Calu3 (cell line): Measurements from ENCODE around the gene BRINP1. TPM values are rescaled to one million over a fixed set of nuclear protein-coding genes. Genes with fewer than 3 reads are reported as not detected.

Source experiments
- BruUV-seq: library from RNA; stranded (reverse); fragments of 400-500 nt; replicated peaks from 2 replicates; lab custom pipeline; 2021; lab: Mats Ljungman, UMichigan
- CTCF ChIA-PET: fragments of 300-600 bp; sonication (Branson Sonifier 250); formaldehyde crosslinking; loops from one replicate; lab custom pipeline; 2022; ENCODE audit warnings: antibody characterized with exemption; lab: Charles Lee
- DNase-seq: peaks from one replicate; pipeline ENCODE4 v3.0.0; 2022
- H3K27ac Mint-ChIP-seq: one replicate; pipeline ENCODE4 v1.8.0; 2022; ENCODE audit warnings: mixed read lengths; ENCODE audit not compliant: unreplicated experiment
- H3K27me3 Mint-ChIP-seq: one replicate; pipeline ENCODE4 v1.8.0; 2022; ENCODE audit warnings: mixed read lengths; ENCODE audit not compliant: unreplicated experiment
- H3K36me3 Mint-ChIP-seq: one replicate; pipeline ENCODE4 v1.8.0; 2022; ENCODE audit warnings: mild to moderate bottlenecking, moderate library complexity, mixed read lengths; ENCODE audit not compliant: insufficient read depth, unreplicated experiment
- H3K4me1 Mint-ChIP-seq: one replicate; pipeline ENCODE4 v1.8.0; 2022; ENCODE audit warnings: mild to moderate bottlenecking, low read depth, mixed read lengths; ENCODE audit not compliant: unreplicated experiment
- H3K4me3 Mint-ChIP-seq: one replicate; pipeline ENCODE4 v1.8.0; 2022; ENCODE audit warnings: mild to moderate bottlenecking, low read depth, moderate library complexity, mixed read lengths; ENCODE audit not compliant: unreplicated experiment
- H3K9me3 Mint-ChIP-seq: one replicate; pipeline ENCODE4 v1.8.0; 2022; ENCODE audit warnings: low read depth, mixed read lengths; ENCODE audit not compliant: unreplicated experiment
- CTCF ChIP-seq: fragments of 200-600 bp; IDR thresholded peaks from one replicate; pipeline ENCODE4 v1.8.0; 2022; ENCODE audit warnings: antibody characterized with exemption; ENCODE audit not compliant: unreplicated experiment
- intact Hi-C: fragments of 100-400 bp; cut with micrococcal nuclease; formaldehyde crosslinking; loops from one replicate; pipeline ENCODE4 v1.10.0; 2022; ENCODE audit not compliant: unreplicated experiment
- total RNA-seq: library from RNA; stranded (reverse); gene quantifications from 2 replicates; pipeline ENCODE4 v1.2.3, GENCODE V29; 2022

BRINP1 gene
- total RNA-seq, 1 experiment from 2014 or later, result not detected

GRCh38 chr9:119375892-119376291, 6.7 kb upstream of the BRINP1 start:
- H3K27ac Mint-ChIP-seq, result no peak overlapping the region
- intact Hi-C loops, result no loop called here
- no peak for TF ChIP-seq CTCF
- H3K4me3 Mint-ChIP-seq, result no peak overlapping the region
- DNase-seq, result no peak
- H3K9me3 Mint-ChIP-seq, result peaks cover 13% of the 10 kb centered on the region
- BruUV-seq, result no TSS peak
- CTCF ChIA-PET, result no interaction called here
- H3K27me3 Mint-ChIP-seq, result no peaks in the 10 kb centered on the region
- no peaks in the 10 kb centered on the region for H3K4me1 Mint-ChIP-seq
- H3K36me3 Mint-ChIP-seq, result no peaks in the 10 kb centered on the region

GRCh38 chr9:119372951-119373350, 3.7 kb upstream of the BRINP1 start:
- TF ChIP-seq CTCF, result no peak
- Mint-ChIP-seq H3K9me3 (peaks cover 17% of the 10 kb centered on the region), H3K27me3 (no peaks in the 10 kb centered on the region), H3K27ac (no peak overlapping the region), H3K4me3 (no peak overlapping the region), H3K36me3 (no peaks in the 10 kb centered on the region), H3K4me1 (no peaks in the 10 kb centered on the region)
- intact Hi-C loops, result no loop called here
- DNase-seq, result no peak
- CTCF ChIA-PET, result no interaction called here
- BruUV-seq, result no TSS peak

- H3K4me1 Mint-ChIP-seq, result no peaks in the 10 kb centered on the region
- no peak for TF ChIP-seq CTCF
- no peaks in the 10 kb centered on the region for H3K27me3 Mint-ChIP-seq
- no peak for DNase-seq
- BruUV-seq, result no TSS peak
- CTCF ChIA-PET, result no interaction called here
- H3K36me3 Mint-ChIP-seq, result no peaks in the 10 kb centered on the region
- intact Hi-C loops, result no loop called here
- H3K4me3 Mint-ChIP-seq, result no peak overlapping the region
- no peak overlapping the region for H3K27ac Mint-ChIP-seq
- H3K9me3 Mint-ChIP-seq, result peaks cover 16% of the 10 kb centered on the region
Observed at GRCh38 chr9:119370816-119371215, 1.6 kb upstream of the BRINP1 start.

- no peak for DNase-seq
- BruUV-seq, result no TSS peak
- no peak for TF ChIP-seq CTCF
- Mint-ChIP-seq H3K27ac (no peak overlapping the region), H3K4me3 (no peak overlapping the region), H3K27me3 (no peaks in the 10 kb centered on the region), H3K9me3 (peaks cover 16% of the 10 kb centered on the region), H3K4me1 (no peaks in the 10 kb centered on the region), H3K36me3 (no peaks in the 10 kb centered on the region)
- CTCF ChIA-PET, result no interaction called here
- intact Hi-C loops, result no loop called here
Observed at GRCh38 chr9:119369680-119370366, 588 bp upstream of the BRINP1 start.
